AG08395 (cell line): ENCODE measurements around the gene SLC35F6.

ENCODE experiments used
- DNase-seq: peaks from one replicate; pipeline ENCODE4 v3.0.0; 2012; ENCODE audit warnings: mixed read lengths, low spot score

Gene SLC35F6, protein sequence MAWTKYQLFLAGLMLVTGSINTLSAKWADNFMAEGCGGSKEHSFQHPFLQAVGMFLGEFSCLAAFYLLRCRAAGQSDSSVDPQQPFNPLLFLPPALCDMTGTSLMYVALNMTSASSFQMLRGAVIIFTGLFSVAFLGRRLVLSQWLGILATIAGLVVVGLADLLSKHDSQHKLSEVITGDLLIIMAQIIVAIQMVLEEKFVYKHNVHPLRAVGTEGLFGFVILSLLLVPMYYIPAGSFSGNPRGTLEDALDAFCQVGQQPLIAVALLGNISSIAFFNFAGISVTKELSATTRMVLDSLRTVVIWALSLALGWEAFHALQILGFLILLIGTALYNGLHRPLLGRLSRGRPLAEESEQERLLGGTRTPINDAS

DNA sequence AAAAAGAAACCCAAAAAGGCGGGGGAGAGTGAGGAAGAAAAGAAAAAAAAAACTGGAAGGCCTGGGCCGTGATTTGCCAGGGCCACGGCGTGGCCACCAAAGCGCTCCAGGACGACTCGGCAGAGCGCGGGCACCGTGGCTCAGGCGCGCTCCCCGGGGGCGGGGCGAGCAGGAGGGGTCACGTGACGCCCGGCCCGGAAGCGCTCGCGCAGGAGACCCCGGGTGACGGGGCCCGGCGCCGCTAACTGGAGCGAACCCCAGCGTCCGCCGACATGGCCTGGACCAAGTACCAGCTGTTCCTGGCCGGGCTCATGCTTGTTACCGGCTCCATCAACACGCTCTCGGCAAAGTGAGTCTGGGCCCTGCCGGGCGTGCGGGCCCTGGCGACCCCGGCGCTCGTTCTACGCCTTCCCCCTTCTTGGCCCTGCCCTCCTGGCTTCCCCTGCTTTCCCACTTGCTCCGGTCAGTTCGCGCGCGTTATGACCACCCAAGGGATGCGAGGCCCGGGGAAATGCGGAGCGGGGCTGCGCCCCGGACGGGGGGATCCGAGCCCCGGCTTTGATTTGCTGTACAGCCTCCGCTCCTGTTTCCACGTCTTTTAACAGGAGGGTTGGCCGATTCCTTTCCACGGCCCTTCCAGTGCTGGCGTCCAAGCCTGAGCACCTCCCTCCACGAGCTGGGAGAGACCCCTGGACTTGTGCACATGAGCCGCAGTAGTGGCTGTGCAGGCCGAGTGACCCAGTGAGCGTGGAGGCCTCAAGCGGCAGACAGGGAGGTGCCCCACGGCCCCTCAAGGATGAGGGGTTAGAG lies at the start of gene SLC35F6:
Gene SLC35F6, plus strand, starts transcription at position 207 of the 810 bp plus-strand sequence. Its CDS starts 66 bp downstream, at position 273.
- DNase-seq, result peak; percentile 92

DNA sequence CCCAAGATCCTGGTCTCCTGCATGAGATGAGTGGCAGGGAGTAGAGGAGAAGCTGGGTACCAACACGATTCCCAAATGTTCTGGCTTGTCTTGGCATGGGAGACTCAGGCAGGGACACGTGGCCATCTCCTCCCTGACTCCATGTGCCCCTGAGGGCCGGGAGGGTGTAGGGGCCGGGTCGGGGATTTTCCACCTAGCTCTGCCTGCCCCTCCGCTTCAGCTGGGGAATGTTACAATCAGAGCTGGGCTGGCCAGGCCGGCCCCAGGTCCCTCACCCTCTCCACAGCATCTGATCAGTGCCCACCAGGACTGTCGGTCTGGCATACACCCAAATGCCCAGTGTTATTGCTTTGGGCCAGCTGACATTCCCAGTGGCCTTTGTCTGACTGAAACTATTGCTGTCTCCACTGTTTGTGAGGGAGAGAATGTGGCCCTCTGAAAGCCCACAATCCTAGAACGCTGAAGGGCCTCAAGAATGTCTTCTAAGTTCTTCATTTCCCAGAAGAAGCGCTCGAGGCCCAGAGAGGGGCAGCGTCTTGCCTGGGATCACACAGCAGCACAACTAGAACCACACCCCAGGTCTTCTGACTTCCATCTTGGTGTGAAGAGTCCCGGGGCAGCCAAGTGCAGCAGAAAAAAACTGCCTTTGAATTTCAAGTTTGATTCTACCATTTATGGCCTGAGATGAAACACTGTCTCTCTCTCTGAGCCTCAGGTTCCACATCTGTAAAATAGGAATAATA lies 48.4 kb upstream of the SLC35F6 start:
- DNase-seq, result no peak

DNA sequence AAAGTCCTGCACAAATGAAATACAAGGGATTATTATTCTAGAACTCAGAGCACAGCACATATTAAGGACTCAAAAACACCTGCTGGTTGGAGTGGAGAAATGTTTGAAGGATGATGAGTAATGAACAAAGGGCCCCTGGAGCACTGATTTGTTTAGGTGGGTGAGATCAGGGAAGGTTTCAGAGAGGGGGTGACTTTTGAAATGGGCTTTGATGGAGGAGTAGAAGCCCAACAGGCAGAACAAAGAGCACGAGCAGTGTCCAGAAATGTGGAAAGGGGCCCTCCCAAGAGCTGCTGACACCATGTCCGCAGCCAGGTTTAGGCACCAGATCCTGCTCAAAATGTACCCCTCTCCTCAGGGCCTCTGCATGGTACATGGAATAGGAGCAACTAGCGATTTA lies 47.7 kb upstream of the SLC35F6 start:
- DNase-seq, result no peak

DNA sequence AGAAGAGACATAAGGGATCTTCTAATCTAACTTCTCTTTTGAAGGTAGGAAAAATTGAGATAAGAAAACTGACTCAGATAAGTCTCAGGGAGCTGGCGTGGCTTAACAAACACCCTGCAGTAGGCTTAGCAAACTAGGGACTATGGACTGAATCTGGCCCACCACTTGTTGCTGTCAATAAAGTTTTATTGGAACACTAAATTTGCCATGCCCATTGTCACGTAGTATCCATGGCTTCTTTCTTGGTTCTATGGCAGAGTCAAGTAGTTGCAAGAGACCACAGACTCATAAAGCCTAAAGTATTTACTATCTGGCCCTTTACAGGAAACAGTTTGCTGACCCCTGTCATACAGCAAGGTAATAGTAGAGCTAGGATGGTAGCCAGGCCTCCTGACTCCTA lies 47.3 kb upstream of the SLC35F6 start:
- no peak for DNase-seq

DNA sequence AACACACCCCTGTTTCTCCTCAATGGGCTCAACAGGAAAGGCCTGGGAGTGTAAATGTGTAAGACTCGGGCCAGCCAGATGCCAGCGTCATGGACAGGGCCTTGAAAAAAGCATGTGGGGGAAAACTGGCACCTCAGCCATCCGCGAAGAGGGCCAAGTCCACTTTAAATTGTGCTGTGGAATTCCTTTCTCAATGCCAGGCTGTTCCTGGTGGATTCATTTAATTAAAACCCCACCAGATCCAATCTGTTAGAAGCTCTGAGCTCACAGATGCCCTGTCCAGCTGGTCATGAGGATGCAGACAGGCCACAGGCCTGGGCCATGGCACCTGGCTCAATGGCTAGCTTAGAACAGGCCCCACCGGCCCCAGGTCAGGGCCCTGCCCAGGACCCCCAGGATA lies 46.7 kb upstream of the SLC35F6 start:
- DNase-seq, result no peak

DNA sequence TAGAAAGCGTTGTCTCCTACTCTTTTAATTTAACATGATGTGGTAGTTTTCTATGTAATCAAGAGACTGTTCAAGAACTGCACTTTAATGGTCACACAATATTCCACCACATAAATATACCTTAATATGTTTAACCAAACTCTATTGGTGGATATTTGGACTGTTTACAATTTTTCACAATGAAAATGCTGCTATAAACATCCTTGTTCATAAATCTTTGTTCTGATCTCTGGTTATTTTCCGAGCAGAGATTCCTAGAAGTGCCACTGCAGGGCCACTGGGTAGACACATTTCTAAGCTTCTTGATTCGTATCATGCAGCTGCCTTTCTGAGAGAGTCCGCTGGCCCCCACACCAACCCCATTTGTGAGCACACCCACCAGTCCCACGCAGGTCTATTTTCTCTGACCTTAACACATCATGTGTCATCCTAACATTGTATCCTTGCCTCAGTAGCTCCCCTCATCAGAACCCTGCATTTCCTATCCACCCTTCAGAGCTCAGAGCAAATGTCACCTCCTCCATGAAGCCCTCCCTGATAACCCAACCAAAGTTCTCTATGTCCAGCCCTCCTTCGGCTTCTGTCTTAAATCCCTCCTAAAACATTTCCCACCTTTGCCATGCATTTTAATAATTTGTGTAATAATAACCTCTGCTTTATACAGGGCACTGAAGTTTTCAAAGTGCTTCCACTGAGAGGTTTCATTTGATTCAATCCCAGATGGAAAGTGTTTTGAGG lies 45.0 kb upstream of the SLC35F6 start:
- no peak for DNase-seq

DNA sequence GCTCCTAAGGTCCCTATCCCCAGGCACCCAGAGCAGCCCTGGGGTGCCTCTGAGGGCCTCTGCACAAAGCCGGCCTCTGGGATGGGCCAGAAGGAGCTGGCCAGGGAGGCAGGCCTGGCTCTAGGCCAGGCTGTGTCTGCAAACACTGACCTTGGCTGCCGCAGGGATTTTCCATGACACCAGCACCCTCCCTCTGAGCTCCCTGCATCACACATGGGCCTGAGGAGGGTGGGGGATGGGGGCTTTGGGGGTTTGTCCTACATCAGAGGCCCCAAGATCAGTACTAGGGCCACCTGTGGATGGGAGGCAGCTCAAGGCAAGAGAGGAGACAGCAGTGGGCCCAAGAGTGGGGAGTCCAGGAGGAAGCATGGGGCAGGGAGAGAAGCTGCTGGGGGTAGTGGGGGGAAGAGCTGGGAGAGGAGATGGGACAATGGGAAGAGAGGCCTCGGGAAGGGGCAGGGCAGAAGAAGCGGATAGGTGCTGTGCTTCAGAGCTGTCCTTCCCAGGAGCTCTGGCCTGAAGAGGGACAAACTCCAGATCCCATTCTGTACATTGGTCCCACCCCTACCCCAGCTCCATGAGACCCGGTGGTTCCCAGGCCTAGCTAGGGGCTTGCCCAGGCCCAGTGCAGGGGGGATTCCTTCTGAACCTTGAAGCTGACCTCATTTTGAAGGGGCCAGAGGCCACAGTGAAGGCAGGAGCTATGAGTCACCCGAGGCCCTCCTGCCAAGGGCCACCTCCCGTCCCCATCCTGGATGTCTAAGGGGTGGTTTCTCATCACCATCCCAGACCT lies 43.6 kb upstream of the SLC35F6 start:
- DNase-seq, result peak; percentile 75

DNA sequence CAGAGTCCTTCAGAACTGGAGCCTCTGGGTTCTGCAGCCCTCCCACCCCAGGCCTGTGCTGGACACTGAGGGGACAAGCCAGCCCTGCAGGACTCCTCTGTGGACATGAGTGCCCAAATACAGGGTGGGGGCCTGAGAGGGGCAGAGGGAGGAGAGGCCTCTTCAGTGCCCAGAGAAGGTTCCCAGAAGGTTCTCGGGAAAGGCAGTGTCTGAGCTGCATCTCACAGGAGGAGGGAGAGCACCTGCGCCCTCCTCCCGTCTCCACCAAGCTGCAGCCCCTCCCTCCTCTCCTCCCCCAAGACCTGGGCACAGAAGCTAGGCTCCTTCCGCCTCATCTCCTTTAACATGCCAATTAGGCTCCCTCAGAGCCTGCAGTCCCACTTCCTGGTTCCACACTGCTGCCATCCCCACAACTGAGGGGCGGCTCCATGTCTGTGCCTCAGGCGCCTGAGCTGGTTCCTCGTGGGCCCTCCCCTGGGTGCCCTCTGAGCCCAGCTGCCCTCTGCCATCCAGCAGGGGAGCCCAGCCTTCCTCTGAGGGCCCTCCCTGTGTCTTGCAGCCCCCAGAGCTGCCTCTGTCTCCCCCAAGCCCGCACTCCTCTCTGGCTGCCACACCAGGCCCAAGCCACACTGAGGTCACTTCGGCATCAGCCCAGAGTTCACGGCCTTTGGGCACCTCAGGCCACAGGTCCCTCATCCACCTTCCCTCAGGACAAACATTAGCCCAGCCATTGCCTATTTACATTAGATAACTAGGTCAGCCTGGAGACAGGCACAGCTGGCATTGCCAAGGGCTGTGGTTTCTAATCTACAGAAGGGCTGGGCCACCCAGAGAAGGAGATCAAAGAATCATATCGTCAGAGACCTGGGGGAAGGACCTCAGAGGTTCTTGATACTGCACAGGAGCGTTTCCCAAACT lies 42.7 kb upstream of the SLC35F6 start:
- DNase-seq, result no peak

DNA sequence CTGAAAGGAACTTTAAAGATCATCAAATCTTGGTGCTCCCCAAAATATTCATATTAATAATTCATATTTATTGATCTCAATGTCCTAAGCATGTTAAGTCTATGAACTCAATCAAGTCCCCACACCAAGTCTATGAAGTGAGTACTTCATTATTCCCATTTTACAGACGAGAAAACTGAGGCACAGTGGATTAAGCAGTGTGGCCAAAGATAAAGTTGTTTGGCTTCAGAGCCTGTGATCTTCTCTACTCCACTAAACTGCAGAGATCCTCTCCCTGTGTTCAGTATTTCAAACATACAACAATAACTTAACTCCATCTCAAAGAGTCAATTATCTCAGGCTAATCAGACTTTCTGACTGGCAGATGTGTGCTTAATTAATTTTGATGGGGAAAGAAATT lies 41.8 kb upstream of the SLC35F6 start:
- DNase-seq, result no peak

DNA sequence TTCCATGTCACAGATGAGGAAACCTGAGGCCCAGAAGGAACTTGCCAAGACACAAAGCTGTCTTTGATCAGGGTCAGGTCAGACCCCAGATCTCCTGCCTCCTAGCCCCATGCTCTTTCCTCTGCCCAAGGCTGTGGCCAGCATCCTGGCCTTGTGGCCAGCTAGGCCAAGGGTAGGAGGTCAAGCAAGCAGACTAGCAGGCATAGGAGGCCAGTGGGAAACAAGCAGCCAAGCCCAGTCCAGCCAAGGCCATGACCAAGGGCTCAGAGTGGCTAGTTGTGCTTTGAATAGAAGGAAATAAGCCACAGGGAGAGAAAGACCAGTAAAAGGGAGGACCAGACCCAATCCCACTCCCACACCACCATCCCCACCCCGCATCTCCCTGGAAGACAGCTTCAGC lies 41.2 kb upstream of the SLC35F6 start:
- no peak for DNase-seq

DNA sequence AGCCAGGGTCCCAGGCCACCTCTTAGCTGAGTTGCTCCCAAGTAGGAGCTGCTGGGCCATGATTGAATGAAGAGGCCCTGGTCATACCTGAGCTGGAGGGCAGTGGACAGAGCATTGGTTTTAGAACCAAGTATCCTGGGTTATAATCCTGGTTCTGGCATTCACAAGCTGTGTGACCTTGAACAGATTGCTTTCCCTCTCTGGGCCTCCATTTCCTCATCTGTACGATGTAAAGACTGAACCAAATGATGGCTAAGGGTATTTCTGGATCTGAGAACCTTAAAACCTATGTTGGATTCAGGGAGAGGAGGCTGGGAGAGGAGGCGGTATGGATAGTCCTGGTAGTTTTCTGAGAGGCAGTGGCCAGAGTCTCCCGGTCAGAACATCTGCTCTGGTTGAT lies 40.6 kb upstream of the SLC35F6 start:
- DNase-seq, result no peak

DNA sequence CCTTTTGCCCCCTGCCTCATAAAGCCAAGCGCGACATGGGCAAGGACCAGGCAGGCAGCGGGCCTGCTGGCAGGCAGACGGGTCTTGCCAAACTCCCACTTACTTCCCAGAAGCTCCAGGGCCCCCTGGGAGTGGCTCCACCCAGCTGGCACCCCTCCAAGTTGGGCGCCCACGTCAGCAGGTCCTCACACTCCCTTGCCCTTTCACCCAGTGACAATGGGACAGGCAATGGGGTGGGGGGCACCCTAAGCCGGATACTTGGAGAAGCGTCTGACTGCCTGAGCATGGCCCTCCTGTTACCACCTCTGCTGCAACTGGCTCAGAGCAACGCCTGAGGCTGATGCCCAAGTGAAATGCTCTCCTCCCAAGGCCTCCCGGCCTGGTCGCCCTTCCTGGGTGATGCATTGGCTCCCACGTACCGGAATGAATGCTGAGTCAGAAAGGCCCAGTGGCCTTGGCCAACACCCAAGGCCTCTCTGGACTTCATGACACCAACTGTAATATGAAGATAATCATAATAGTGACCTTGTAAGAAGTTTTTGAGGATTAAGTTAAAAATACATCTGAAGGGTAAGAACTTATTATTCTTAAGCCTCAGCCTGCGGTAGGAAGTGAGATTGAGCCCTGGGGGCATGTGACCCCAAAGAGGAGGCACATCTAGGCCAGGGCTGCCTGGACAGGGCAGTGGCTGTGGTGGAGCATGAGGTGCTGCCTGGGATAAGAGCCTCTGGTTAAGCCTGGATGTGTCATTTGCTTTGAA lies 39.9 kb upstream of the SLC35F6 start:
- peak; percentile 79 for DNase-seq

DNA sequence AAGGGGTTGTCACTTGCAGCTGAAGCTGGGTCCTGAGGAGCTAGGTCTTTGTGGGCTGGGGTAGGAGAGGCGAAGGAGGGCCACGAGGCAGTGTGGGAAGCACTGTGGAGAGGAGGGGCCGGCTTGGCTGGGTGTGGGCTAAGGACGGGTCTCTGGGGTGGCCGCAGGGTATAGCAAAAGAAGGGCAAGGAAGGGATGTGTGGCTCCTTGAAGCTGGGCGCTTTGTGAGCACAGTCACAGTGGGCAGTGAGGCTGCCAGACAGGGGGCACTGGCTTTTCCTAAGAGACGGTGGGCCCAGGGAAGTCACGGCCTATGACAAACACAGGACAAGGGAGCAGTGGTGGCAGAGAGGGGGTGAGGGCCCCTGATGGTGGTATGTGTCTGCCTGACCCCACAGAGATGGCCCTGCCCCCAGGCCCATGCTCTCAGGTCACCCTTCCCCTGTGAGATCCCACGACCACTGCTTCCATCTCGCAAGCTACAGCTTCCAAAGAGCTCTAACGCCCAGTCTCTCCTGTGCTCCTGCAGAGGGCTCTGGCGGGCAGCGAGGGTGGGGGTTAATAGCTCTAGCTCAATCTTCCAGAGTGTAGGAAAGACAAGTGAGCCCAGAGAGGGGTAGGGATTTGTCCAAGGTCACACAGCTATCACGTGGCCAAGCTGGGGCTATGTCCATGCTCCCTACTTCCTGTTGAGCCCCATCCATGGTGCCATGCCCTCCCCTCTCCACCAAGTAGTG lies 39.1 kb upstream of the SLC35F6 start:
- no peak for DNase-seq

DNA sequence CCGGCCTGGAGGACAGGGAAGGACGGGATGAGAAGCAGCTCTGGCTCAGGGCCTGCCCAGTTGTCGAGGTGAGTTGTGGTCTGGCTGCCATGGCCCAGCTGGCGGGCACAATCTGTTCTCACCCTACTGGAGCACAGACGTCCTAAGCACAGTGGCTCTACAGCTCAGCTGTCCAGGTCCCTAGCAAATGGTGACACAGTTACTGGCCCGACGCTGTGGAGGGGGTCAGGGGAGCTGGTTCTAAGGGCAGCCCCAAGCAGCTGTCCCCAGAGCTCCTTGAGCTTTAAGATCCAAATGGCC lies 38.6 kb upstream of the SLC35F6 start:
- DNase-seq, result no peak

DNA sequence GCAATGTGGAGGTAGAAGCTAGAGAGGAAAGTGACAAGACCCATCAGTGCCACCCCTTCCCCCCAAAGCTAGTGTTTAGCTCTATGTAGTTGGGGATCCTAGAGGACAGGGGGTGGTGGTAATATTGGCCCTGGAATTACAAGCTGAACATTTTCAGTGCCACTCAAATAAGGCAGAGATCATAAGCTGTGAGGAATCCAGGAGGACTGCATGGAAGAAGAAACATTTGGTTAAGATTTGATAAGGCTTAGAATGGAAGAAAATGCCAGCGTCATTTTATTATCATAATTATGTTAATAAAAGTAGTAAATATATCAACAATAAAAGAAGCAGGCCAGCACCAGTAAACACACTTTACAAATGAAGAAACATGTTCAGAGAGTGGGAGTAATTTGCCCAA lies 37.9 kb upstream of the SLC35F6 start:
- no peak for DNase-seq

DNA sequence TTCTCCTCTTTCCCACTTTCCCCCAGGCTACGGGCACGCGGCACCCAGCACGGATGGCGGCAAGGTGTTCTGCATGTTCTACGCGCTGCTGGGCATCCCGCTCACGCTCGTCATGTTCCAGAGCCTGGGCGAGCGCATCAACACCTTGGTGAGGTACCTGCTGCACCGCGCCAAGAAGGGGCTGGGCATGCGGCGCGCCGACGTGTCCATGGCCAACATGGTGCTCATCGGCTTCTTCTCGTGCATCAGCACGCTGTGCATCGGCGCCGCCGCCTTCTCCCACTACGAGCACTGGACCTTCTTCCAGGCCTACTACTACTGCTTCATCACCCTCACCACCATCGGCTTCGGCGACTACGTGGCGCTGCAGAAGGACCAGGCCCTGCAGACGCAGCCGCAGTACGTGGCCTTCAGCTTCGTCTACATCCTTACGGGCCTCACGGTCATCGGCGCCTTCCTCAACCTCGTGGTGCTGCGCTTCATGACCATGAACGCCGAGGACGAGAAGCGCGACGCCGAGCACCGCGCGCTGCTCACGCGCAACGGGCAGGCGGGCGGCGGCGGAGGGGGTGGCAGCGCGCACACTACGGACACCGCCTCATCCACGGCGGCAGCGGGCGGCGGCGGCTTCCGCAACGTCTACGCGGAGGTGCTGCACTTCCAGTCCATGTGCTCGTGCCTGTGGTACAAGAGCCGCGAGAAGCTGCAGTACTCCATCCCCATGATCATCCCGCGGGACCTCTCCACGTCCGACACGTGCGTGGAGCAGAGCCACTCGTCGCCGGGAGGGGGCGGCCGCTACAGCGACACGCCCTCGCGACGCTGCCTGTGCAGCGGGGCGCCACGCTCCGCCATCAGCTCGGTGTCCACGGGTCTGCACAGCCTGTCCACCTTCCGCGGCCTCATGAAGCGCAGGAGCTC lies 36.2 kb upstream of the SLC35F6 start:
- DNase-seq, result peak; percentile 54

DNA sequence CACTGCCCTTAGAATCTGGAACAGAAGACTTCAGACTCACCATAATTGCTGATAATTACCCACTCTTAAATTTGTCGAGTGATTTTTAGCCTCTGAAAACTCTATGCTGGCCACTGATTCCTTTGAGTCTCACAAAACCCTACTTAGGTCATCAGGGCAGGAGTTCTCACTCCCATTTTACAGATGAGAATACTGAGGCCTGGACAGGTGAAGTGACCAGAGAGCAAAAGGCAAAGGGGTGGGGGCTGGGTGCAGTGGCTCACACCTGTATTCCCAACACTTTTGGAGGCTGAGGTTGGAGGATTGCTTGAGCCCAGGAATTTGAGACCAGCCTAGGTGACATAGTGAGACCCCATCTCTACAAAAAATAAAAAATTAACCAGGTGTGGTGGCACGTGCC lies 34.8 kb upstream of the SLC35F6 start:
- DNase-seq, result no peak
